AG09309 (cell line): ENCODE results near the gene SMAD9.

Experiments
- DNase-seq: peaks from one replicate; pipeline ENCODE4 v3.0.0-alpha.2; 2010; ENCODE audit warnings: low read depth
- H3K4me3 ChIP-seq: 2 replicates; pipeline ENCODE4 v1.5.1; 2011; ENCODE audit warnings: mild to moderate bottlenecking, low read depth, low read length, moderate library complexity; ENCODE audit not compliant: control insufficient read depth
- CTCF ChIP-seq: IDR thresholded peaks from 2 replicates; pipeline ENCODE4 v1.5.1; 2011; ENCODE audit warnings: mild to moderate bottlenecking, low read depth, low read length, inconsistent platforms; ENCODE audit not compliant: insufficient read depth, control insufficient read depth; ENCODE audit errors: missing control alignments

SMAD9 gene

GRCh38 chr13:36841391-36841790 is 78.6 kb downstream of the SMAD9 start:
- DNase-seq, result no peak
- TF ChIP-seq CTCF, result peak; percentile 14
- H3K4me3 ChIP-seq, result no peak overlapping the region

GRCh38 chr13:36840718-36841250 is 79.3 kb downstream of the SMAD9 start:
- DNase-seq, result no peak
- no peak for TF ChIP-seq CTCF
- no peak overlapping the region for H3K4me3 ChIP-seq

- no peak for DNase-seq
- TF ChIP-seq CTCF, result no peak
- H3K4me3 ChIP-seq, result no peak overlapping the region
Measured at GRCh38 chr13:36839981-36840380, 80.1 kb downstream of the SMAD9 start.

GRCh38 chr13:36839281-36839680 is 80.8 kb downstream of the SMAD9 start:
- no peak overlapping the region for H3K4me3 ChIP-seq
- no peak for TF ChIP-seq CTCF
- DNase-seq, result no peak

- no peak for TF ChIP-seq CTCF
- no peak overlapping the region for H3K4me3 ChIP-seq
- DNase-seq, result no peak
Measured at GRCh38 chr13:36837354-36838092, 82.5 kb downstream of the SMAD9 start.

GRCh38 chr13:36834299-36834698 is 85.7 kb downstream of the SMAD9 start:
- TF ChIP-seq CTCF, result no peak
- no peak overlapping the region for H3K4me3 ChIP-seq

GRCh38 chr13:36831291-36831690 is 88.7 kb downstream of the SMAD9 start:
- no peak overlapping the region for H3K4me3 ChIP-seq
- no peak for TF ChIP-seq CTCF
- DNase-seq, result no peak

More at GRCh38 chr13:36834299-36834698, 85.7 kb downstream of the SMAD9 start:
- DNase-seq, result no peak
